GM21528 (cell line): Measurements from ENCODE around the gene ARMH2.

Experiments
- ATAC-seq: cut with Tn5 transposase; IDR thresholded peaks from one replicate; pipeline ENCODE4 v1.9.1; 2021; ENCODE audit warnings: mild to moderate bottlenecking, moderate library complexity; ENCODE audit not compliant: unreplicated experiment, low FRiP score

The ARMH2 gene

GRCh38 chr6:24798740-24799540, at the start of gene ARMH2:
ARMH2 (minus strand) TSS chr6:24798917; CDS start chr6:24798857, 60 bp downstream.
- no peak for ATAC-seq

- no peak for ATAC-seq
These were observed 49.7 kb upstream of the ARMH2 start for GRCh38 chr6:24848461-24848860.

- ATAC-seq: no peak
These were observed 48.7 kb upstream of the ARMH2 start for GRCh38 chr6:24847402-24847801.

GRCh38 chr6:24845578-24845977, 46.9 kb upstream of the ARMH2 start:
- no peak for ATAC-seq

GRCh38 chr6:24844903-24845302, 46.2 kb upstream of the ARMH2 start:
- ATAC-seq: no peak

- no peak for ATAC-seq
These were observed 45.3 kb upstream of the ARMH2 start for GRCh38 chr6:24844061-24844460.

- no peak for ATAC-seq
These were observed 41.5 kb upstream of the ARMH2 start for GRCh38 chr6:24840187-24840586.

- ATAC-seq: no peak
These were observed 40.3 kb upstream of the ARMH2 start for GRCh38 chr6:24838994-24839393.

- ATAC-seq: no peak
These were observed 39.4 kb upstream of the ARMH2 start for GRCh38 chr6:24838081-24838480.

GRCh38 chr6:24836109-24836508, 37.4 kb upstream of the ARMH2 start:
- no peak for ATAC-seq

- ATAC-seq: no peak
These were observed 35.1 kb upstream of the ARMH2 start for GRCh38 chr6:24833711-24834386.

GRCh38 chr6:24832794-24833193, 34.1 kb upstream of the ARMH2 start:
- no peak for ATAC-seq

- ATAC-seq: no peak
These were observed 33.3 kb upstream of the ARMH2 start for GRCh38 chr6:24831771-24832716.

- ATAC-seq: no peak
These were observed 30.9 kb upstream of the ARMH2 start for GRCh38 chr6:24829657-24830056.

GRCh38 chr6:24827970-24828369, 29.3 kb upstream of the ARMH2 start:
- no peak for ATAC-seq

- no peak for ATAC-seq
These were observed 28.4 kb upstream of the ARMH2 start for GRCh38 chr6:24827162-24827561.

- no peak for ATAC-seq
These were observed 26.5 kb upstream of the ARMH2 start for GRCh38 chr6:24825130-24825630.

GRCh38 chr6:24824142-24824938, 25.6 kb upstream of the ARMH2 start:
- ATAC-seq: no peak

- no peak for ATAC-seq
These were observed 24.5 kb upstream of the ARMH2 start for GRCh38 chr6:24823185-24823584.

GRCh38 chr6:24822696-24823095, 24.0 kb upstream of the ARMH2 start:
- no peak for ATAC-seq
